Heart right ventricle (tissue), 16 donors: Measurements from ENCODE around the gene GPC5. TPM values are rescaled to one million over a fixed set of nuclear protein-coding genes. Genes with fewer than 3 reads are reported as not detected.

Experiments used
- ATAC-seq, 8 donors: fragments of 200-7000 bp; cut with Tn5 transposase; one replicate each; pipeline ENCODE4 v1.9.1; 2020; ENCODE audit warnings: mild to moderate bottlenecking in 8 of 8, moderate library complexity in 8 of 8, moderate number of reproducible peaks in 1 of 8
- DNase-seq, 2 donors: peaks; one replicate each; pipeline ENCODE4 v3.0.0-alpha.2; 2020
- H3K27ac ChIP-seq, 10 donors: fragments of 200-600 bp; sonication (generic) in 2 of 10; one replicate each; pipeline versions ENCODE4 v1.5.0 to v1.8.0; 2020 to 2022; ENCODE audit warnings: mild to moderate bottlenecking in 3 of 10
- H3K27me3 ChIP-seq, 7 donors: fragments of 200-600 bp; one replicate each; pipeline ENCODE4 v1.8.0; 2021 to 2022; ENCODE audit warnings: mild to moderate bottlenecking in 2 of 7
- H3K36me3 ChIP-seq, 9 donors: fragments of 200-600 bp; sonication (generic) in 1 of 9; one replicate each; pipeline versions ENCODE4 v1.5.0 to v1.8.0; 2020 to 2022; ENCODE audit warnings: mild to moderate bottlenecking in 2 of 9
- H3K4me1 ChIP-seq, 9 donors: fragments of 200-600 bp; sonication (generic) in 1 of 9; one replicate each; pipeline versions ENCODE4 v1.5.0 to v1.8.0; 2020 to 2022; ENCODE audit warnings: mild to moderate bottlenecking in 4 of 9
- H3K4me3 ChIP-seq, 10 donors: fragments of 200-600 bp; sonication (generic) in 2 of 10; one replicate each; pipeline versions ENCODE4 v1.5.0 to v1.8.0; 2020 to 2022; ENCODE audit warnings: mild to moderate bottlenecking in 7 of 10, moderate library complexity in 2 of 10
- H3K9me3 ChIP-seq, 11 donors: fragments of 200-600 bp in 10 of 11; sonication (generic) in 2 of 11; one replicate each; pipeline versions ENCODE4 v1.5.0 to v1.8.0; 2013 to 2022; ENCODE audit warnings: mild to moderate bottlenecking in 2 of 11, control low read depth in 1 of 11, moderate library complexity in 1 of 11
- WGBS, 2 donors: extraction: QIAGEN DNeasy Blood & Tissue Kit; methylation state at CpG; one replicate each; pipeline ENCODE4 v1.1.7; 2013; ENCODE audit warnings: inconsistent platforms in 1 of 2; 5-methylcytosine and 5-hydroxymethylcytosine counted together
- intact Hi-C, 10 donors: fragments of 100-400 bp; cut with DNase I; formaldehyde crosslinking; loops; one replicate each; pipeline versions ENCODE4 v1.11.1 to v1.14.2; 2022
- polyA plus RNA-seq, 2 donors: library from polyadenylated mRNA; stranded (reverse); fragments of 200-250 nt; gene quantifications; one replicate each; pipeline ENCODE4 v1.2.3, GENCODE V29; 2013
- total RNA-seq, 10 donors: library from RNA; stranded (reverse); fragmentation: NEBNext Ultra II Directional in 3 of 10; extraction: Animal tissue kit (Norgen Biotek cat#: 25700) in 3 of 10; gene quantifications; one replicate each; pipeline versions ENCODE4 v1.2.1 to v1.2.4, GENCODE V29; 2021 to 2023
- TF ChIP-seq, protein P1 (sequence below), 9 donors: fragments of 200-600 bp; sonication (generic) in 2 of 9; IDR thresholded peaks; one replicate each; pipeline versions ENCODE4 v1.5.0 to v1.8.0; 2021 to 2022; ENCODE audit warnings: antibody characterized with exemption in 9 of 9, mild to moderate bottlenecking in 5 of 9, moderate library complexity in 1 of 9
- donor health status: Arrhythmogenic right ventricular cardiomyopathy.
- donor health status: ischemic (EF 13 %, LVEDD 7.1; RV severe dilation, severe dysfunction).
- donor health status: healthy with polysubstance abuse.
- donor health status: DM: no; HTN: yes; CAD: no.
- donor health status: DM: no; HTN: no; CAD: no.
- donor health status: ischemic (EF 25% LVEDD 6.9; RV normal size, moderate dysfunction).
- donor health status: ischemic (EF 25% LVEDD 5.7; RV mildly dilated, moderate dysfunction).
- donor health status: healthy.
- donor health status: DM: yes; HTN: yes; CAD: no.
- donor health status: Ischemic cardiomyopathy.
- donor health status: ischemic (EF 35%, LVEDD 5.7; RV mildly dilated, moderate dysfunction).
- donor health status: nonischemic (EF 11% LVEDD 7.7; RV severe dilation, severe dysfunction).
- donor health status: DM: yes; HTN: yes; CAD: no.
- donor health status: PGD.
- donor health status: ischemic (EF 29% LVEDD 5.4; RV normal size, mild dysfunction).
- donor health status: nonischemic (EF 23%, LVEDD 6.1; RV moderate dilation, normal function).

GPC5 gene
- total and polyA plus RNA-seq, 12 donors = 0.01 to 3.5 (median 0.70) TPM; not detected in 1

- no peak overlapping the region for H3K4me3 ChIP-seq
- peaks cover 0 to 13% (median 0%) of the 10 kb centered on the region in 11 donors for H3K9me3 ChIP-seq
- no peak for ATAC-seq
- no peaks in the 10 kb centered on the region for H3K4me1 ChIP-seq
- TF ChIP-seq, protein P1, sequence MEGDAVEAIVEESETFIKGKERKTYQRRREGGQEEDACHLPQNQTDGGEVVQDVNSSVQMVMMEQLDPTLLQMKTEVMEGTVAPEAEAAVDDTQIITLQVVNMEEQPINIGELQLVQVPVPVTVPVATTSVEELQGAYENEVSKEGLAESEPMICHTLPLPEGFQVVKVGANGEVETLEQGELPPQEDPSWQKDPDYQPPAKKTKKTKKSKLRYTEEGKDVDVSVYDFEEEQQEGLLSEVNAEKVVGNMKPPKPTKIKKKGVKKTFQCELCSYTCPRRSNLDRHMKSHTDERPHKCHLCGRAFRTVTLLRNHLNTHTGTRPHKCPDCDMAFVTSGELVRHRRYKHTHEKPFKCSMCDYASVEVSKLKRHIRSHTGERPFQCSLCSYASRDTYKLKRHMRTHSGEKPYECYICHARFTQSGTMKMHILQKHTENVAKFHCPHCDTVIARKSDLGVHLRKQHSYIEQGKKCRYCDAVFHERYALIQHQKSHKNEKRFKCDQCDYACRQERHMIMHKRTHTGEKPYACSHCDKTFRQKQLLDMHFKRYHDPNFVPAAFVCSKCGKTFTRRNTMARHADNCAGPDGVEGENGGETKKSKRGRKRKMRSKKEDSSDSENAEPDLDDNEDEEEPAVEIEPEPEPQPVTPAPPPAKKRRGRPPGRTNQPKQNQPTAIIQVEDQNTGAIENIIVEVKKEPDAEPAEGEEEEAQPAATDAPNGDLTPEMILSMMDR (IDR thresholded peaks at IDR 0.05) = no peak
- intact Hi-C loops = no loop called here
- WGBS, 2 donors = 59 to 67% methylated on average over 2 of the region's 2 CpGs
- H3K36me3 ChIP-seq = no peaks in the 10 kb centered on the region
- DNase-seq = no peak
- H3K27ac ChIP-seq = no peak overlapping the region
- no peaks in the 10 kb centered on the region for H3K27me3 ChIP-seq
Measured at GRCh38 chr13:92307752-92308151, 909.3 kb downstream of the GPC5 start.

GRCh38 chr13:92312823-92313222, 914.4 kb downstream of the GPC5 start:
- no peaks in the 10 kb centered on the region for H3K27me3 ChIP-seq
- H3K4me3 ChIP-seq = no peak overlapping the region
- H3K27ac ChIP-seq = no peak overlapping the region
- ATAC-seq (no peak), DNase-seq (no peak)
- 82 to 87% methylated on average over 2 of the region's 2 CpGs for WGBS, 2 donors
- TF ChIP-seq, protein P1 (IDR thresholded peaks at IDR 0.05) = no peak
- intact Hi-C loops = no loop called here
- H3K9me3 ChIP-seq = peaks cover 0 to 13% (median 0%) of the 10 kb centered on the region in 11 donors
- H3K4me1 ChIP-seq = no peaks in the 10 kb centered on the region
- no peaks in the 10 kb centered on the region for H3K36me3 ChIP-seq

DNA sequence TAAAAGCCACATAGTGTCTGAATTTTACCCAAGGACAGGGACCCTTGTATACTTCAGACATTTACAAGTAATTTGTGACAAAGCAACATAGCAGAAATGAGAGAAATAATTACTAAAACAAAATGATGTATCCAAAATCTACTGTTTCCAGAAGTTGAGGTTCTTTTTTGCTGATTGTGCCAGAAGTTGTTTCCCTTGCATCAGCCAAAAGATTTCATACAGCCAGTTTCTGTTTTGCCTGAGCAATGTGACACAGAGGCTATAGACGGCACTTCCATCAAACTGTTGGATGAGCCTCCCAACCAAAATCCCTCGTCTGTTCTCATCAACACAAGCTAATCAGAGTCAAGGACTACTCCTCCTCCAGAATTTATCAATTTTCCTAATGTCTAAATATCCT, 915.0 kb downstream of the GPC5 start:
- 50 to 60% methylated on average over 2 of the region's 2 CpGs for WGBS, 2 donors
- intact Hi-C loops = no loop called here
- DNase-seq (no peak), ATAC-seq (no peak)
- no peak overlapping the region for H3K27ac ChIP-seq
- no peaks in the 10 kb centered on the region for H3K36me3 ChIP-seq
- H3K4me1 ChIP-seq = no peaks in the 10 kb centered on the region
- H3K27me3 ChIP-seq = no peaks in the 10 kb centered on the region
- TF ChIP-seq, protein P1 (IDR thresholded peaks at IDR 0.05) = no peak
- peaks cover 0 to 13% (median 0%) of the 10 kb centered on the region in 11 donors for H3K9me3 ChIP-seq
- H3K4me3 ChIP-seq = no peak overlapping the region

DNA sequence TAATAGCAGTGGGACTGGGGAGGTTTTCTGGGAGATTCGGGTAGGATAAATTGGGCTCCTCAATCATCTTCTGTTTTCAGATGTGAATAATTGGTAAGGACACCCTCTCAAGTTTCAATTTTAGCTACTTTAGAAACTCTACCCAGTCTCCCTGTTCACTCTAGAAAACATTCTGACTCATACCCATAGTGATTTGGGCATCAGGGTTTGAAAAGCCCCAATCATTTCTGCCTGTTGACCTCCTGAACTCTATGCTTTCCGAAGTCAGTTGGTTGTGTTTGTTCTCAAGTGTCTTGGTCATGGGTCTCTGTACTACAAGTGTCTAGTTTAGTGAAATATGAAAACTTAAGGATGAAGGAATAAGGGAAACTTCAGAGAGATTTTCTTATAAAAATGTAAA, 916.8 kb downstream of the GPC5 start:
- intact Hi-C loops = no loop called here

More for the DNA sequence above, 916.8 kb downstream of the GPC5 start:
- H3K9me3 ChIP-seq = peaks cover 0 to 8% (median 0%) of the 10 kb centered on the region in 11 donors
- H3K36me3 ChIP-seq = no peaks in the 10 kb centered on the region
- no peaks in the 10 kb centered on the region for H3K4me1 ChIP-seq
- H3K27me3 ChIP-seq = no peaks in the 10 kb centered on the region
- no peak for DNase-seq
- no peak overlapping the region for H3K4me3 ChIP-seq
- 76 to 89% methylated on average over 2 of the region's 2 CpGs for WGBS, 2 donors
- TF ChIP-seq, protein P1 (IDR thresholded peaks at IDR 0.05) = no peak
- H3K27ac ChIP-seq = no peak overlapping the region
- ATAC-seq = no peak
